Activated T-cell treated with anti-CD3 and anti-CD28 coated beads, Interleukin-2, amount 50 U/mL, for 72 hours (primary cell): ENCODE measurements around the gene IL22RA1. TPM values are rescaled to one million over a fixed set of nuclear protein-coding genes. Genes with fewer than 3 reads are reported as not detected.
A peak's percentile ranks its signal among the peaks of the same experiment; 100 is the strongest.

ENCODE experiments used
- ATAC-seq, 2 donors: fragments of 150-1000 bp; cut with Tn5 transposase; replicated peaks in 1 of 2; 2 replicates each; pipeline ENCODE4 v1.10.0; 2021; ENCODE audit warnings: moderate library complexity in 2 of 2, mild to moderate bottlenecking in 1 of 2
- DNase-seq, 2 donors: peaks; one replicate each; pipeline ENCODE4 v3.0.0; 2021 to 2022; ENCODE audit warnings: mixed read lengths in 1 of 2
- H3K27ac Mint-ChIP-seq: one replicate; pipeline ENCODE4 v1.8.0; 2022; ENCODE audit warnings: mild to moderate bottlenecking, moderate library complexity, mixed read lengths
- H3K27me3 Mint-ChIP-seq: one replicate; pipeline ENCODE4 v1.8.0; 2022; ENCODE audit warnings: low read depth, mixed read lengths
- H3K36me3 Mint-ChIP-seq, 2 donors: one replicate each; pipeline ENCODE4 v1.8.0; 2022; ENCODE audit warnings: mixed read lengths in 2 of 2, mild to moderate bottlenecking in 1 of 2; ENCODE audit not compliant: insufficient read depth in 2 of 2
- H3K4me1 Mint-ChIP-seq: one replicate; pipeline ENCODE4 v1.8.0; 2022; ENCODE audit warnings: low read depth, mixed read lengths
- H3K4me3 Mint-ChIP-seq, 2 donors: one replicate each; pipeline ENCODE4 v1.8.0; 2022; ENCODE audit warnings: mild to moderate bottlenecking in 2 of 2, mixed read lengths in 2 of 2, moderate library complexity in 2 of 2
- H3K9me3 Mint-ChIP-seq, 2 donors: one replicate each; pipeline ENCODE4 v1.8.0; 2022; ENCODE audit warnings: mixed read lengths in 2 of 2
- total RNA-seq, 2 donors: library from RNA; stranded (reverse); gene quantifications; one replicate each; pipeline ENCODE4 v1.2.3, GENCODE V29; 2022

Gene IL22RA1
- total RNA-seq, 2 donors from 2014 or later: not detected

DNA sequence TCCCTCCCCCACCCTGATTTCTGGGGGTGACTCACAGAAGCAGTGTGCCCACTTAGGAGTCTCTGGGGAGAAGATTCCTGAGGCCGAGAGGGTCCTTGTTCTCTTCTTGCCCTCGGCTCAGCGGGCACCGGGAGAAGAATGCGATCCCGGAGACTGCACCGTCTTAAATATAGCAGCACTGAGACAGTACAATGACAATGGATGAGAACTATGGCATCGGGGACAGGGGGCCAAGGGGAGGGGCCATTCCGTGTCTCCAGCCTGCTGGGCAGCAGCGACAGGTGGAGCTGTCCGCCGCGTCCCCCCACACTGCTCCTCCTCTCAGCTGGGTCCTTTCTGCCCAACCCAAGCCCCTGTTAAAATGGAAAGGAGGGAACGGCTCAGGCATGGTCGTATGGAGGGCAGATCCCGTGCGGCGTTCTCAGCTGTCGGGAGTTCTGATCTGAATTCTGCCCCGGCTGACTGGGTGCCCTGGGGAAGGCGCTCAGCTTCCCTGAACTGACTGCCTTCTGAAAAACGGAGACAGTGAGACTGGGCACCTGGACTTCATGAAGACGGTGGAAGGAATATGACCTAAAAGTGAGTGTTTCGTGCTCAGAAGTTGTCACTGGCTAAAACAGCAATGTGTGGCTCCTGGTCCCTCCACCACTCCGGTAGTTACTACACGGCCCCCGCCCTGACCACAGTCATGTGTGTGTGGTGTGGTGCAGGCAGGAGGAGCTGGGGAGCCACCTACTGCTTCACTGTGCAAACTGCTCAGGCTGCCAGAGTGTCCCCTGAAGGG is 30.8 kb downstream of the IL22RA1 start, which contains the start of gene MYOM3:
MYOM3 (minus strand) TSS at position 140 of the 784 bp plus-strand sequence. CDS start 3,499 bp downstream, outside the sequence.
- DNase-seq: peak; percentile 72 to 76
- H3K27ac Mint-ChIP-seq: no peak within 1 kb of the TSS
- peak within 1 kb of the TSS in 1 of 2 donors; percentile 52 for H3K4me3 Mint-ChIP-seq
- H3K36me3 Mint-ChIP-seq: no peaks in the 10 kb centered on the region
- no peaks in the 10 kb centered on the region for H3K9me3 Mint-ChIP-seq
- peaks cover 37% of the 10 kb centered on the region for H3K27me3 Mint-ChIP-seq
- ATAC-seq: peak; percentile 98
- peaks cover 16% of the 10 kb centered on the region for H3K4me1 Mint-ChIP-seq

DNA sequence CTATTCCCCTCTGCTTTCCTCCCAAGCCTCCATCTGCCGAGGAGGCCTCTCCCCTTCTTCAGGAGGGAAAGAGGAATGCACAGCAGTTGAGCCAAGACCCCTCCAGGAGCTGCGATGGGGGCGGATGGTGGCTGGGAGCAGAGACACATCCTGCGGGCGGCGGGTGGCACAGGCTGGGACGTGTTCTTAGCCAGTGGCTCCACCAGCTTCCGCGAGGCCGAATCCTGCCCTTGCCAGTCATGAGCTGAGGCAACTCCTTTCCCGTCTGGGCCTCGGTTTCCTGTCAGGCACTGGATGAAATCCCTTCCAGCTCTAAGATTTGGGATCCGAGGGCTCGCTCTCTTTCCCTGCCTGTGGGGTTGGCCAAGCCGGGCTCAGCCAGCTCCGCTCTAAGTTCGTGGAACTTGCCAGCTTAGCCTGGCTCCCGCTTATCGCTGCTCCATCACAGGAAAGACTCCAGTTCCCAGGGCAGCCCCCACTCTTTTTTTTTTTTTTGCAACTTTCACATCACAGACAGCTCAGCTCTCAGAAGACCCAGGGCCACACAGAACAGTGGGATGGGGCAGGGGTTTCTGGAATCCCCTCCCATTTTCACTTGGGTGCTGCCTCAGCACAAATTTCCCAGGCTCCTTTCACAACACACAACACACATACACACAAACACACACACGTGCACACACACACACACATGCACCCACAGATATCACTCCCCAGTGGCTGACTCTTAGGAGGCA is 31.5 kb downstream of the IL22RA1 start:
- DNase-seq (no peak), ATAC-seq (no peak)
- Mint-ChIP-seq H3K4me3 (peak overlapping the region in 1 of 2 donors; percentile 52), H3K27ac (no peak overlapping the region), H3K9me3 (no peaks in the 10 kb centered on the region), H3K4me1 (peaks cover 16% of the 10 kb centered on the region), H3K36me3 (no peaks in the 10 kb centered on the region), H3K27me3 (peaks cover 35% of the 10 kb centered on the region)

DNA sequence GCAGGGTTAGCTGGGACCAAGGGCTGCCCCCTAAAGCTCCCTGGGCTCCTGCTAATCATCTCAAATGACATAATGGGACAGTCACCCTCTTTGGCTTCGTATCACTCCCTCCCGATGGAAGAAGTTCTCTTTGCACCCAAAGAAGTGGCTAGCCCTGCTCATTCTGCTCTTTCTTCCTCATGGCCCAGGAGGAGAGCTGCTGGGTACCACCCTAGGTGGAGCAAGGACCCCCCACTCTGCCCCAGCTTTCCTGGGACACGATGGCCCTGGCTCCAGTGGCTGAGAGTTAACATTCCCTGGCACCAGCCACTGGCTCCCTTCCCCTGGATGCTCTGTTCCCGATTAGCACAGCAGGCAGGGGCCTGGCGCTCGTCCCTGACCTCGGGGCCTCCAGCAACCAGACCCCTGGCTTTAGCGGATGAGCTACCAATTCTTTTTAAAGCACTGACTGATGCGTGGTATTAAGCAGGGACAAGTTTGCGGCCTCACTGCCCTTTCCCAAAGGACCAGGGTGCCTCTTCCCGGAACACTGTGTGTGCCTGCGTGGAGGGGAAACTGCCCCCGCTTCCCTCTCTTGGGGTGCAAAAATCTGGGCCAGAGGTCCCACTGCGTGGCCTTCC is 32.2 kb downstream of the IL22RA1 start:
- H3K4me3 Mint-ChIP-seq: no peak overlapping the region
- no peaks in the 10 kb centered on the region for H3K9me3 Mint-ChIP-seq
- ATAC-seq: no peak
- no peak for DNase-seq
- no peaks in the 10 kb centered on the region for H3K36me3 Mint-ChIP-seq
- H3K4me1 Mint-ChIP-seq: peaks cover 16% of the 10 kb centered on the region
- peaks cover 29% of the 10 kb centered on the region for H3K27me3 Mint-ChIP-seq
- H3K27ac Mint-ChIP-seq: no peak overlapping the region

DNA sequence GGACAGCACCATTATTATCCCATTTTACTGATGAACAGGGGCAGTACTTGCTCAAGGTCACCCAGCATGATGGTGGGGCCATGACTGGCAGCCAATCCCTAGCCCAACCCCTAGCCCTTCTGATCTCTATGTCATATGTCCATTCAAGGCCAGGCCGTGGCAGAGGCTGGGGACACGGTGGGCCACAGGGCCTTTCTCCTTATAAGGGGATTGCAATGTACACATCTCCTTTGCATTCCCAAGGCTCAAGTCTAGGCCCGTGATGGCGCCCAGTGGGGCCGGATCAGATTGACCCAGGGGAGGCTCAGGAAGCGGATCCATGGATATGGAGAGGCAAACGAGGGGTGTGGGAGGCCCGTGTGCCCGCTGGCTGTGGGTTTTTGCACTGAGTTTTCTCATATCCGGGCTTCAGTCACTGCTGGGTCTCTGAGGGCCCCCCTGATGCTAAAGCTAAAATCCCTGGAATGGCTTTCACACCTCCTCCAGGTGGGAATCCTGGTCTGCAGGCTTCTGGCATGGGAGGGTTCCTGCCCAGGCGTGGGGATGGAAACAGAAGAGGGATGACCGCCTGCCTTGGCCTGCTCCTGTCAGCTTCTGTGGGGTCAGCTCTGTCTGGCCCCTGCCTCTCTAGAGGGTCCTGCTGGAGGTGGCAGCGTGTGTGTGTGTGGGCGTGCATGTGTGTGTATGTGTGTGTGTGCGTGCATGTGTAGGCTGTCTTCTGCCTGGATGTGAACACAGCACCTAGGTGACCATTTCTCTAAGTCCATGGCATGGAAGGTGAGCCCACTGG is 33.1 kb downstream of the IL22RA1 start:
- H3K4me1 Mint-ChIP-seq: peaks cover 16% of the 10 kb centered on the region
- ATAC-seq: no peak

DNA sequence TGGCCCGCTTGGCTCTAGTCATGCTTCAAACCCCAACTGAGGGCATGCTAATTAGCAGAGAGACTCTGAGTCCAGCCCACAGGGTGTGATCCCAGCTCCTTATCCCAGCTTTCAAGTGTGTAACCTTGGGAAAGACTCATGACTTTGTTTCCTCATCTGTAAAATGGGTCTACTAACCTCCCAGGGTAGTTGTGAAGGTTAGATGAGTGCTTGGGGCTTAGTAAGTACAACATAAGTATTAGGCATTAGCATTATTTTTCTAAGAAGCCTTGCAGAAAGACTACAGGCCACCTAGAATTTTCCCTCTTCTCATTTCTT is 33.8 kb downstream of the IL22RA1 start:
- ATAC-seq (no peak), DNase-seq (no peak)
- Mint-ChIP-seq H3K36me3 (no peaks in the 10 kb centered on the region), H3K4me3 (no peak overlapping the region), H3K9me3 (no peaks in the 10 kb centered on the region), H3K4me1 (peaks cover 16% of the 10 kb centered on the region), H3K27ac (no peak overlapping the region), H3K27me3 (peaks cover 27% of the 10 kb centered on the region)

More for the DNA sequence above, 33.1 kb downstream of the IL22RA1 start:
- Mint-ChIP-seq H3K36me3 (no peaks in the 10 kb centered on the region), H3K27ac (no peak overlapping the region), H3K27me3 (peaks cover 29% of the 10 kb centered on the region), H3K9me3 (no peaks in the 10 kb centered on the region), H3K4me3 (no peak overlapping the region)
- no peak for DNase-seq

DNA sequence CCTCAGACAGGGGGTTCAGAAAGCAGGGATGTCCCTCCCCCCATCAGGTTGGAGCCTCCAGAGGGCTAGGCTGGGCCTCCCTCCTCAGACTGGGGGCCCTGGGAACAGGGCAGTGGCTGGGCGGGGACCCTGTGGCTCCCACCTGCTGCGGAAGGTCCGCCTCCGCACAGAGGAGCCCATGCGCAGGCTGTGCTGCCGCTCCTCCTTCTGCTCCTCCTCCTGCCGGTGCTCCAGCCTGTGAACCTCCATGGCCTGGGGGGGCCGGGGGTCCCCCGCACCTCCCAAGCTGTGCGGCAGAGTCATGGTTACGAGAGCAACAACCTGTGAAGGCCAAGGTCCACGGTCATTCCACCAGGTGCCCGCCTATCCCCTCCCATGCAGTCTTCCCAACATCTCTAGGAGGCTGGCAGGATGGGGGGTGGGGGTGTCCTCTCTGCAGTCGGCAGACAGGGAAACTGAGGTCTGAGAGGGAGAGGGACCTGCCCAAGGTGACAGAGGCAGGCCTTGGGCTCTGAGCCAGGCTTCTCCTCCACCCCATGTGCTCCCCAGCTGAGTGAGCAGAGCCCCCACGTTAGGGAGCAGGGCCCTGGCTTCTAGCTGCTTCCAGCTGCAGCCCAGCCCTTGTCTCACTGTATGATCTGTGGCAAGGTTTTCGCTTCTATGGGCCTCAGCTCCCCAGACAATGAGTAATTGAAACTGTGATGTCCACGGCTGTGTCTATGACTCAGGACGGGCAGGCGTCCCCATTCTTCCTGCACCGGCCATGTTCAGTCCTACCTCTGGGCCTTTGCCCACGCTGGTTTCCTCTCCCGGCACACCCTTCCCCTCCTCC is 34.4 kb downstream of the IL22RA1 start:
- no peak overlapping the region for H3K27ac Mint-ChIP-seq
- H3K4me1 Mint-ChIP-seq: peaks cover 16% of the 10 kb centered on the region
- no peak overlapping the region for H3K4me3 Mint-ChIP-seq
- H3K27me3 Mint-ChIP-seq: peaks cover 22% of the 10 kb centered on the region
- no peaks in the 10 kb centered on the region for H3K36me3 Mint-ChIP-seq
- no peaks in the 10 kb centered on the region for H3K9me3 Mint-ChIP-seq
- DNase-seq (peak; percentile 23), ATAC-seq (peak; percentile 51 to 77)

DNA sequence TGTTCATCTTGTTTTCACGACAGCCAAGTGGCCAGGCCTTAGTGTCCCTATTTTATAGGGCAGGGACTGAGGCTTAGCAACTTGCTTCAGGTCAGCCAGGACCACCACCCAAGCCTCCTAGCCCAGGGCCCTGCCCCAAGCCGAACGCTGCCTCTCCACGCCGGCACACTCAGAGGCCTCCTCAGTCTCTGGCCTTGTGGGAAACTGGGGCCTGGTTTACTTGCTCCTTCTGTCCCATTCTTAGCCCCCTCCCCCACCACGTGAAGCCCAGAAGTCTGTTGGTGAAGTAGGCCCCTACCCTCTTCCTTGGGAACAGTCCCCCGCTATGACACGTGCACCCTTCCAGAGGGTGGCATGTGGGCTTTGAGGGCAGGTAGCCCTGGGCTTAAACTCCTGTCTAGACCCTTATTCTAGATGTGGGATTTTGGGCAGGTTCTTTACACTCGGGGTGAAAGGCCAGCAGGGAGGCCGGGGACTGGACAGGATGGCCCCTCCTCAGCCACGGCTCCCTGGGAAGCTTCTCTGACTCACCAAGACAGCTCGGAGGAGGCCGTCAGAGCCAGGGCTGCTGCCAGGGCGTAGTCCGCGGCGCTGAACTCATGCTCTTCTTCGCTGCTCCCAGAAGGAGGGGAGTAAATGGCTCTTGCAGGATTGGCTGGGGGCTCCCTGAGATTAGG is 35.3 kb downstream of the IL22RA1 start:
- Mint-ChIP-seq H3K27ac (no peak overlapping the region), H3K27me3 (peaks cover 15% of the 10 kb centered on the region)

DNA sequence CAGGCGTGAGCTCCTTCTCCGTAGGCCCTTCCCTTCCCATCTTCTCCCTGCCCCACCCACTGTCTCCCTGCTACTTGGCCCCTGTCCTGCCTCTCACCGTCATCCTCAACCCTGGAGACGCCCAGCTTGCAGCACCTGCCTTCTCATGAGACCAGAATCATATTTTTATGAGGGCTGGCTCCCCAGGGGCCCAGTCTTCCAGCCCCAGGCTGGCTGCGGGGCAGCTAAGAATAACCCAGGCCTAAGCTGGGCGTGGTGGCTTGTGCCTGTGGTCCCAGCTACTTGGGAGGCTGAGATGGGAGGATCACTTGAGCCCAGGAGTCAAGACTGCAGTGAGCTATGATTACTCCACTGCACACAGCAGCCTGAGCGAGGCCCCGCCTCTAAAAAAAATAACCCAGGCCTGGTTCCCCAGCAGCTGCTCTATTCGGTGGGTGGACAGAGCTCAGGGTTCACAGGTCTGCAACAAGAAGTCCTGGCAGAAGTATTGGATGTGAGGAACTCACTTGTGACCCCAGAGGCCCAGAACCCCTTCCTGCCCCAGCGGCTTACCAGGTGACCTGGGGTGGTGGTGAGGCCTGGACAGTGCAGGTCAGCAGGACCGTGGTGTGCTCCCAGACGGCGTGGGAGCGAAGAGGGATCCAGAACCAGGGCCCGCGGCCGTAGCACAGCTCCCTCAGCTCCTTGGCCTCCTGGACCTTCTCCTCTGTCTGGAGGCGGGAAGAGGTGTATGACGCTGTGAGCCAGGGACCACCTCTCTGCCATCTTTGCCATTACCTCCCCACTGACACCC is 37.4 kb downstream of the IL22RA1 start:
- Mint-ChIP-seq H3K9me3 (no peaks in the 10 kb centered on the region), H3K4me1 (peaks cover 7% of the 10 kb centered on the region), H3K36me3 (no peaks in the 10 kb centered on the region), H3K27me3 (no peaks in the 10 kb centered on the region), H3K27ac (no peak overlapping the region), H3K4me3 (no peak overlapping the region)
- ATAC-seq (no peak), DNase-seq (no peak)

More for the DNA sequence above, 35.3 kb downstream of the IL22RA1 start:
- Mint-ChIP-seq H3K4me3 (no peak overlapping the region), H3K9me3 (no peaks in the 10 kb centered on the region), H3K36me3 (no peaks in the 10 kb centered on the region), H3K4me1 (peaks cover 14% of the 10 kb centered on the region)
- DNase-seq: no peak
- ATAC-seq: no peak

DNA sequence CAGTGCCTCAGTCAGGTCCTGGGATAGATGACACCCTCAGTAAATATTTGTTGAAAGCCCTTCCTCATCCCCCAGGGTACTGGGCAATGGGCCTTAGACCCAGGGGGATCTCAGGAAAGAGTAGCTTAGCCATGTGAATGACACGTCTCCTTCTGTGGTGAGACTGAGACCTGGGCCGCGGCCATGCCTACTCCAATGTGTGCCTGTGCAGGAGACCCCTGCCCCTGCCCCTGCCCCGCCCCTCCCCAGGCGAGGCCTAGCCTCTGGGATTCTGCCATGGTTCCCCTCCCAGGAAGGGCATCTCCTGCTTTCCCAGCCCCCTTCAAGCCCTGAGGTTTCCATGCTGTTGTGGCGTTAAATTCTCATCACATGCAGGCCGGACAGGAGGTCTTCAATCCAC is 38.1 kb downstream of the IL22RA1 start:
- Mint-ChIP-seq H3K4me1 (peaks cover 7% of the 10 kb centered on the region), H3K27me3 (no peaks in the 10 kb centered on the region), H3K9me3 (no peaks in the 10 kb centered on the region), H3K27ac (no peak overlapping the region), H3K4me3 (no peak overlapping the region), H3K36me3 (no peaks in the 10 kb centered on the region)
- DNase-seq (no peak), ATAC-seq (no peak)

DNA sequence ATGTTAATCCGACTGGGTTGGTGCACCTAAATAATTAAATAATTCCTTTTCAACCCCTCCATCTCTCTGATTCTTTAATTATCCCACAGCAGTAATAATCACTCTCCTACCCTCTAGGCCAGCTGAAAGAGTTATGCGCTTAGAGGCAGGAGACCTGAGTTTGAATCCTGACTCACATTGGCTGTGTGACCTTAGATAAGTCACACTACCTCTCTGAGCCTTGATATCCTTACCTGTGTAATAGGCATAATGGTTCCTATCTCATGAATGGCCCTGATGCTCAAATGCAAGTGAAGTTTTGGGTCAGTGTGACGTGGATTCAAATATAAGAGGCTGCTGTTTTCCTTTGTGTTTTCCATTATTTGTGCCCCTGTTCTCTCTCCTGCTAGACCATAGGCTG is 39.1 kb downstream of the IL22RA1 start:
- ATAC-seq (no peak), DNase-seq (no peak)
- Mint-ChIP-seq H3K4me3 (no peak overlapping the region), H3K4me1 (peaks cover 3% of the 10 kb centered on the region), H3K9me3 (no peaks in the 10 kb centered on the region), H3K27ac (no peak overlapping the region), H3K36me3 (no peaks in the 10 kb centered on the region), H3K27me3 (no peaks in the 10 kb centered on the region)

DNA sequence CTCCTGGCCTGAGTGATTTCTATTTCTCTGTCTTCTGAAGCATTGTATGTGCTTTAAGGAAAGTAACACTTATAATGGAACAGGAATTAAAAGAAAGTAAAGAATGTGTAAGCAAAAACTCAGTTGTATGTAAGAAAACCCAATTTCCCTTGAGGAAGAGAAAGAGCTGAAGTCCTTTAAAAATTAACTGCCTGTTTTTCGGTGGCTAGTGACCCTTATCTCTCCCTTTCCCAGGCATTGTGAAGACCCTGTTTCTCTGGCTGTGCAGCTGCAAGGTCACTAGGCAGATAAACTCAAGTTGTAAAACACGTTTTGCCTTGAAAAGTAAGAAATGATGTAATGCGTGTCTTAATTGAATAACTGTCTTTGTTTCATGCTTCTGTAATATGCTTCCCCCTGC is 39.5 kb downstream of the IL22RA1 start:
- Mint-ChIP-seq H3K27me3 (no peaks in the 10 kb centered on the region), H3K36me3 (no peaks in the 10 kb centered on the region), H3K9me3 (no peaks in the 10 kb centered on the region), H3K4me3 (no peak overlapping the region), H3K4me1 (no peaks in the 10 kb centered on the region), H3K27ac (no peak overlapping the region)
- DNase-seq (no peak), ATAC-seq (no peak)
